K562 (cell line): ENCODE data around the gene RBM22. TPM values are rescaled to one million over a fixed set of nuclear protein-coding genes. Genes with fewer than 3 reads are reported as not detected.

Experiments used
- ATAC-seq: fragments of 200-7000 bp; cut with Tn5 transposase; 3 replicates; pipeline ENCODE4 v1.9.1; 2020; ENCODE audit warnings: moderate library complexity
- BruUV-seq: library from RNA; stranded (reverse); fragments of 400-500 nt; replicated peaks from 2 replicates; lab custom pipeline; 2021; lab: Mats Ljungman, UMichigan
- CTCF ChIA-PET: fragments of 300-600 bp; formaldehyde crosslinking; extraction: SDS; loops from one replicate; lab custom pipeline; 2021; ENCODE audit warnings: low intra/inter-chr PET ratio; lab: Yijun Ruan, JAX
- POLR2A ChIA-PET: fragments of 300-600, 350-650 bp; sonication (Branson Sonifier 250); formaldehyde crosslinking; extraction: SDS; loops from one replicate; lab custom pipeline; 2021; ENCODE audit warnings: antibody characterized with exemption, inconsistent platforms; lab: Yijun Ruan, JAX
- DNase-seq, 4 experiments: peaks; one replicate each; pipeline versions ENCODE4 v3.0.0 to v3.0.0-alpha.2; 2011 to 2018; ENCODE audit warnings: low spot score in 3 of 4, mixed read lengths in 3 of 4; ENCODE audit errors: extremely low read depth in 1 of 4
- FAIRE-seq: peaks from 2 replicates; lab custom pipeline; 2011; peaks lifted over from hg19 to GRCh38; lab: Jason Lieb, UNC
- H2AFZ ChIP-seq: 2 replicates; pipeline ENCODE4 v1.6.0; 2011; ENCODE audit warnings: low read depth, low read length, control low read depth, inconsistent platforms
- H3K27ac ChIP-seq: fragments of 200-600 bp; 3 replicates; pipeline ENCODE4 v1.8.0; 2011; ENCODE audit warnings: low read depth, mild to moderate bottlenecking, control low read depth, inconsistent platforms, low read length, moderate library complexity, mixed read lengths; ENCODE audit errors: extremely low read depth
- H3K27me3 ChIP-seq, 2 experiments: fragments of 300-600 bp in 1 of 2; 2 replicates in 1 of 2; 3 replicates in 1 of 2; pipeline versions ENCODE4 v1.6.0 to v1.8.0; 2011; ENCODE audit warnings: inconsistent platforms in 2 of 2, low read length in 2 of 2, mild to moderate bottlenecking in 1 of 2, mixed read lengths in 1 of 2, moderate library complexity in 1 of 2; ENCODE audit not compliant: control insufficient read depth in 2 of 2, insufficient read depth in 2 of 2
- H3K36me3 ChIP-seq: fragments of 300-600 bp; 3 replicates; pipeline ENCODE4 v1.8.0; 2011; ENCODE audit warnings: mild to moderate bottlenecking, low read length, inconsistent platforms; ENCODE audit not compliant: control insufficient read depth, insufficient read depth
- H3K4me1 ChIP-seq, 2 experiments: fragments of 200-600 bp in 1 of 2; replicated peaks in 1 of 2; 2 replicates in 1 of 2; 3 replicates in 1 of 2; pipeline versions ENCODE4 v1.5.1 to v1.8.0; 2011; ENCODE audit warnings: inconsistent platforms in 2 of 2, low read length in 2 of 2, mild to moderate bottlenecking in 1 of 2, mixed read lengths in 1 of 2, moderate library complexity in 1 of 2; ENCODE audit not compliant: control insufficient read depth in 2 of 2, insufficient read depth in 2 of 2
- H3K4me2 ChIP-seq: 2 replicates; pipeline ENCODE4 v1.6.1; 2011; ENCODE audit warnings: low read length, control low read depth, inconsistent platforms, mixed read lengths; ENCODE audit not compliant: insufficient read depth
- H3K4me3 ChIP-seq: fragments of 200-600 bp; sonication (generic), shearing (Covaris generic); 2 replicates; pipeline ENCODE4 v1.5.1; 2016; ENCODE audit warnings: control low read depth, inconsistent platforms
- H3K79me2 ChIP-seq: fragments of 200-600 bp; 3 replicates; pipeline ENCODE4 v1.8.0; 2011; ENCODE audit warnings: low read length, inconsistent platforms; ENCODE audit not compliant: control insufficient read depth, insufficient read depth
- H3K9ac ChIP-seq, 2 experiments: 2 replicates each; pipeline versions ENCODE4 v1.6.0 to v1.6.1; 2011; ENCODE audit warnings: low read depth in 2 of 2, low read length in 2 of 2, control low read depth in 1 of 2, inconsistent platforms in 1 of 2, mild to moderate bottlenecking in 1 of 2, mixed read lengths in 1 of 2; ENCODE audit not compliant: insufficient read depth in 1 of 2
- H3K9me1 ChIP-seq: one replicate; pipeline ENCODE4 v1.6.0; 2011; ENCODE audit warnings: inconsistent platforms, mild to moderate bottlenecking, low read length, moderate library complexity; ENCODE audit not compliant: control insufficient read depth, insufficient read depth
- H3K9me3 ChIP-seq: replicated peaks from 2 replicates; pipeline ENCODE4 v1.5.1; 2011; ENCODE audit warnings: low read depth, low read length, inconsistent platforms; ENCODE audit not compliant: control insufficient read depth, insufficient read depth
- H4K20me1 ChIP-seq: replicated peaks from 2 replicates; pipeline ENCODE4 v1.6.1; 2011; ENCODE audit warnings: low read length, inconsistent platforms, mixed read lengths; ENCODE audit not compliant: control insufficient read depth, insufficient read depth
- ARHGAP35 ChIP-seq: fragments of 450-650 bp; IDR thresholded peaks from 2 replicates; pipeline ENCODE4 v1.6.1; 2018; ENCODE audit not compliant: partially characterized antibody
- KDM4B ChIP-seq, 2 experiments: fragments of 450-650 bp in 1 of 2; sonication (generic) in 1 of 2; IDR thresholded peaks; 2 replicates each; pipeline ENCODE4 v1.6.1; 2016 to 2017; ENCODE audit warnings: borderline replicate concordance in 2 of 2, antibody characterized with exemption in 1 of 2, low read depth in 1 of 2, mild to moderate bottlenecking in 1 of 2
- MCM7 ChIP-seq, 2 experiments: fragments of 450-650 bp; IDR thresholded peaks; 2 replicates each; pipeline ENCODE4 v1.6.1; 2016 to 2018
- POLR2H ChIP-seq: IDR thresholded peaks from 2 replicates; pipeline ENCODE4 v1.6.1; 2016; ENCODE audit warnings: missing genetic modification characterization, low read depth, mild to moderate bottlenecking, control low read depth, missing compliant biosample characterization, moderate library complexity
- PTRF ChIP-seq: fragments of 450-650 bp; IDR thresholded peaks from 2 replicates; pipeline ENCODE4 v1.6.1; 2016; ENCODE audit warnings: mild to moderate bottlenecking, missing genetic modification characterization, missing compliant biosample characterization
- SNRNP70 ChIP-seq: fragments of 200-400 bp; formaldehyde crosslinking; optimal IDR thresholded peaks from 2 replicates; pipeline ENCODE3; 2017; ENCODE audit warnings: low read depth, low read length
- SUPT5H ChIP-seq: fragments of 450-650 bp; IDR thresholded peaks from 2 replicates; pipeline ENCODE4 v1.6.1; 2016
- ZNF444 ChIP-seq: fragments of 250-450 bp; sonication (Bioruptor Pico); IDR thresholded peaks from 2 replicates; pipeline ENCODE4 v1.4.0; 2020; ENCODE audit warnings: mild to moderate bottlenecking, moderate library complexity
- WGBS: fragments of 100-300 bp; shearing (Covaris generic); methylation state at CpG from one replicate; pipeline ENCODE4 v1.1.6; 2016; ENCODE audit warnings: low coverage, mixed read lengths; ENCODE audit not compliant: insufficient coverage; ENCODE audit errors: missing lambda C conversion rate; 5-methylcytosine and 5-hydroxymethylcytosine counted together
- in situ Hi-C: fragments of 300-500 bp; cut with MboI; formaldehyde crosslinking; loops from 4 replicates; pipeline ENCODE4 v1.15.0; 2018; ENCODE audit warnings: inconsistent platforms, mixed read lengths
- intact Hi-C: fragments of 100-400 bp; cut with micrococcal nuclease; formaldehyde crosslinking; loops from 2 replicates; pipeline ENCODE4 v1.14.2; 2022
- polyA plus RNA-seq, 8 experiments: library from polyadenylated mRNA; depleted of rRNA in 4 of 8; stranded (reverse) in 5 of 8; unstranded in 3 of 8; fragments of >200 nt; fragmentation: Nextera tagmentation in 2 of 8; fragmentation: Illumina TruSeq in 1 of 8; extraction: Ambion mirVana in 2 of 8; extraction: Trizol in 1 of 8; gene quantifications; 2 replicates each; pipeline versions ENCODE4 v1.2.1 to v1.2.3, GENCODE V29; 2011 to 2014; ENCODE audit warnings: inconsistent platforms in 1 of 8, missing spikeins in 1 of 8
- total RNA-seq, 7 experiments: library from RNA; depleted of rRNA in 6 of 7; stranded (reverse); fragments of >200 nt in 6 of 7; fragmentation: Illumina TruSeq in 2 of 7; extraction: Trizol in 2 of 7; gene quantifications; 2 replicates each; pipeline versions ENCODE4 v1.2.1 to v1.2.3, GENCODE V29; 2011 to 2021; ENCODE audit warnings: low replicate concordance in 1 of 7
- TF ChIP-seq, protein P1 (sequence below), 2 experiments: fragments of 450-650 bp; IDR thresholded peaks; 2 replicates each; pipeline ENCODE4 v1.6.1; 2016; ENCODE audit warnings: mild to moderate bottlenecking in 2 of 2, borderline replicate concordance in 1 of 2, low read depth in 1 of 2, moderate library complexity in 1 of 2
- TF ChIP-seq, protein P2 (sequence below): fragments of 250-450 bp; sonication (Bioruptor Pico); IDR thresholded peaks from 2 replicates; pipeline ENCODE4 v1.8.0; 2021; ENCODE audit warnings: moderate library complexity, mild to moderate bottlenecking, inconsistent platforms
- TF ChIP-seq, protein P3 (sequence below): fragments of 250-450 bp; sonication (Bioruptor Pico); IDR thresholded peaks from 2 replicates; pipeline ENCODE4 v1.8.0; 2022; ENCODE audit warnings: inconsistent platforms, mild to moderate bottlenecking, moderate library complexity, borderline replicate concordance

Gene RBM22
- total and polyA plus RNA-seq, 9 of the 15 experiments (the other 6 are each of a cell fraction or from before 2014, with no cell fraction given) = 31.3 to 82.2 (median 44.8) TPM

DNA sequence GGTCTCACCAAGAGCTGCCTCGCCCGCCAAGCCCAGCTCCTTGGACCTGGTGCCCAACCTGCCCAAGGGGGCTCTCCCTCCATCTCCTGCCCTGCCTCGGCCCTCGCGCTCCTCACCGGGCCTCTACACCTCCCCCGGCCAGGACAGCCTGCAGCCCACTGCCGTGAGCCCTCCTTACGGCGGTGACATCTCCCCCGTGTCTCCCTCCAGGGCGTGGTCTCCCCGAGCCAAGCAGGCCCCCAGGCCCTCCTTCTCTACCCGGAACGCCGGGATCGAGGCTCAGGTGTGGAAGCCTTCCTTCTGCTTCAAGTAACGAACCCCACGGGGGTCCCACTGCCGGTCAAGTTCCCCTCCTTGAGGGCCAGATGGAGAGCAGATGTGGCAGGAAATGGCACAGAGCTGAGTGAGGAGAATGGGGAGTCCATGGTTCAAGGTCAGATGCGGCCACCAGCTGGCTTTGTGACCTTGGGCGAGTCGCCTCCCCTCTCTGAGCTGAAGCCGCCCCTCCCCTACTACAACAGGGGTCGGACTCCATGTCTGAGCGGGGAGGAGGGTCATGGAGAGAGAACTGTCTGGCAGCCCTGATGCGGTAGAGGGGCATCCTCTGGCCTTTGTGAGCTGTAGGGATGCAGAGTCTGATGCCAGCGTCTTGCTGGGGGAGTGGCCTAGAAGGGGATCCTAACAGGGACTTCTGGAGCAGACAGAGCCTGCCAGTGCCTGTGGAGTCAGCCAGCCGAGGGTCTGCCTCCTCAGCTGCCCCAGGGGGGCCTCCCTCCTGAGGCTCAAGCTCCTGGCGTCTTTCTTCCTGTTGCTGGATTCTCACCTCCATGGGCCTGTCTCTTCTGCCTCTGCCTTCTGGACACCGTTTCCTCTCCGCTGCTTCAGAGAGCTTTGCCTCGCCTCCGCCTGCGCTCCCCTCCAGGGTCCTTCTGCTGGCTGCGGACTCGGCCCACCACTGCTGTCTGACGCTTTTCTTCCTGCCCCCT, 50.5 kb downstream of the RBM22 start:
- intact Hi-C loops = no loop called here
- Histone ChIP-seq H3K9me1 (no peaks in the 10 kb centered on the region), H3K27ac (no peak overlapping the region), H3K9ac (peak overlapping the region in 1 of 2 experiments; percentile 45; a peak in 1 of 4 replicates), H2AFZ (no peak overlapping the region), H3K79me2 (no peaks in the 10 kb centered on the region), H3K4me3 (no peak overlapping the region), H3K9me3 (no peaks in the 10 kb centered on the region), H3K4me1 (peaks cover 0 to 23% of the 10 kb centered on the region in 2 experiments; a peak in 2 of 5 replicates), H3K27me3 (peaks cover 28 to 64% of the 10 kb centered on the region in 2 experiments), H3K4me2 (no peak overlapping the region), H3K36me3 (no peaks in the 10 kb centered on the region), H4K20me1 (peaks cover 6% of the 10 kb centered on the region; the same call in 1 of the 2 replicates)
- ChIA-PET CTCF (no interaction called here), POLR2A (interaction anchor here (0.6 kb wide), 2 partner anchors 115 to 258 kb away, joined by 3 to 4 read pairs; no protein-coding TSS in a partner anchor)
- in situ Hi-C loops = loop anchor here (5.0 to 10.0 kb wide), 2 partner anchors 88 to 196 kb away; no protein-coding TSS in a partner anchor
- 15% methylated on average over 31 of the region's 38 CpGs for WGBS
- DNase-seq (no peak), ATAC-seq (no peak), FAIRE-seq (no peak)
- BruUV-seq = no TSS peak
- TF ChIP-seq SUPT5H = no peak
- TF ChIP-seq, protein P1, sequence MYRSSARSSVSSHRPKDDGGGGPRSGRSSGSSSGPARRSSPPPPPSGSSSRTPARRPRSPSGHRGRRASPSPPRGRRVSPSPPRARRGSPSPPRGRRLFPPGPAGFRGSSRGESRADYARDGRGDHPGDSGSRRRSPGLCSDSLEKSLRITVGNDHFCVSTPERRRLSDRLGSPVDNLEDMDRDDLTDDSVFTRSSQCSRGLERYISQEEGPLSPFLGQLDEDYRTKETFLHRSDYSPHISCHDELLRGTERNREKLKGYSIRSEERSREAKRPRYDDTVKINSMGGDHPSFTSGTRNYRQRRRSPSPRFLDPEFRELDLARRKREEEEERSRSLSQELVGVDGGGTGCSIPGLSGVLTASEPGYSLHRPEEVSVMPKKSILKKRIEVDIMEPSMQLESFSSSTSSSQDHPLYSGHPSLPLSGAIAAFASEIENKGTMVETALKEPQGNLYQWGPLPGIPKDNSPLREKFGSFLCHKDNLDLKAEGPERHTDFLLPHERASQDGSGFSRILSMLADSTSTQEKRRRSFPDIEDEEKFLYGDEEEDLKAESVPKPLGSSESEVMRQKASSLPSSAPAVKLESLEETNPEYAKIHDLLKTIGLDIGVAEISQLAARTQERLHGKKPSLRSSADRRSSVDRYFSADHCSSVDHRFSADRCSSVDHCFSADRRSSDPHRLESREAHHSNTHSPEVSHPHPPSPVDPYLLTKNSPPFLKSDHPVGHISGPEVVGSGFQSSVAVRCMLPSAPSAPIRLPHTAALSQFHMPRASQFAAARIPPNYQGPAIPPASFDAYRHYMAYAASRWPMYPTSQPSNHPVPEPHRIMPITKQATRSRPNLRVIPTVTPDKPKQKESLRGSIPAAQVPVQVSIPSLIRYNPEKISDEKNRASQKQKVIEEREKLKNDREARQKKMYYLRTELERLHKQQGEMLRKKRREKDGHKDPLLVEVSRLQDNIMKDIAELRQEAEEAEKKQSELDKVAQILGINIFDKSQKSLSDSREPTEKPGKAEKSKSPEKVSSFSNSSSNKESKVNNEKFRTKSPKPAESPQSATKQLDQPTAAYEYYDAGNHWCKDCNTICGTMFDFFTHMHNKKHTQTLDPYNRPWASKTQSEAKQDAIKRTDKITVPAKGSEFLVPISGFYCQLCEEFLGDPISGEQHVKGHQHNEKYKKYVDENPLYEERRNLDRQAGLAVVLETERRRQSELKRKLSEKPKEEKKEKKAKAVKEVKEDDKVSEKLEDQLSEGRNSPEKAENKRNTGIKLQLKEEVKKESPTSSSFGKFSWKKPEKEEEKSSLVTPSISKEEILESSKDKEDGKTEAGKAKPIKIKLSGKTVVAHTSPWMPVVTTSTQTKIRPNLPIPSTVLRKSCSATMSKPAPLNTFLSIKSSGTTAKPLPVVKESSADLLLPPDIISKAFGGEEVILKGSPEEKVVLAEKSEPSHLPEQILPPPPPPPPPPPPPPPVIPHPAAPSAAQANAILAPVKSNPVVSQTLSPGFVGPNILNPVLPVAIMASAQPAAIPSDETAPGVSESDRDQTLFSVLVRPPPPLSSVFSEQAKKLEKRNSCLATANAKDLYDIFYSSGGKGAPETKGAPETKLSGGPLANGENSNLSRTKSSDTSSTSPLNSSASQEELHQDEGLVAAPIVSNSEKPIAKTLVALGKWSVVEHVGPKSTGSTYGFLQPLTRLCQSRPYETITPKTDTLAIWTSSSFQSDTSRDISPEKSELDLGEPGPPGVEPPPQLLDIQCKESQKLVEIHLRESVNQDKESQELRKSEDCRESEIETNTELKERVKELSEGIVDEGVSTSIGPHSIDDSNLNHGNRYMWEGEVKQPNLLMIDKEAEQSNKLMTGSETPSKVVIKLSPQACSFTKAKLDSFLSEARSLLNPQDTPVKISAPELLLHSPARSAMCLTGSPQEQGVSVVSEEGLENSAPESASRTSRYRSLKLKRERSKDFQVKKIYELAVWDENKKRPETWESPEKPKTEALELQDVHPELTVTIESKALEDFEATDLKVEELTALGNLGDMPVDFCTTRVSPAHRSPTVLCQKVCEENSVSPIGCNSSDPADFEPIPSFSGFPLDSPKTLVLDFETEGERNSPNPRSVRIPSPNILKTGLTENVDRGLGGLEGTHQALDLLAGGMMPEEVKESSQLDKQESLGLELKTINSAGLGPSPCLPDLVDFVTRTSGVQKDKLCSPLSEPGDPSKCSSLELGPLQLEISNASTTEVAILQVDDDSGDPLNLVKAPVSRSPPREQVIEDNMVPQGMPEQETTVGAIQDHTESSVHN (IDR thresholded peaks at IDR 0.05; ENCODE audit: borderline replicate concordance in 1 of 2, low read depth in 1 of 2) = no peak
- TF ChIP-seq POLR2H (tag) = no peak
- TF ChIP-seq, protein P2, sequence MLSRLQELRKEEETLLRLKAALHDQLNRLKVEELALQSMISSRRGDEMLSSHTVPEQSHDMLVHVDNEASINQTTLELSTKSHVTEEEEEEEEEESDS (CRISPR knock-in tag) = no peak
- TF ChIP-seq PTRF = no peak
- no peak for TF ChIP-seq SNRNP70
- no peak for TF ChIP-seq ARHGAP35
- TF ChIP-seq, protein P3, sequence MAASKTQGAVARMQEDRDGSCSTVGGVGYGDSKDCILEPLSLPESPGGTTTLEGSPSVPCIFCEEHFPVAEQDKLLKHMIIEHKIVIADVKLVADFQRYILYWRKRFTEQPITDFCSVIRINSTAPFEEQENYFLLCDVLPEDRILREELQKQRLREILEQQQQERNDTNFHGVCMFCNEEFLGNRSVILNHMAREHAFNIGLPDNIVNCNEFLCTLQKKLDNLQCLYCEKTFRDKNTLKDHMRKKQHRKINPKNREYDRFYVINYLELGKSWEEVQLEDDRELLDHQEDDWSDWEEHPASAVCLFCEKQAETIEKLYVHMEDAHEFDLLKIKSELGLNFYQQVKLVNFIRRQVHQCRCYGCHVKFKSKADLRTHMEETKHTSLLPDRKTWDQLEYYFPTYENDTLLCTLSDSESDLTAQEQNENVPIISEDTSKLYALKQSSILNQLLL = no peak
- no peak for TF ChIP-seq ZNF444 (CRISPR knock-in tag)
- no peak for TF ChIP-seq KDM4B (IDR thresholded peaks at IDR 0.05; ENCODE audit: borderline replicate concordance in 2 of 2, low read depth in 1 of 2)
- TF ChIP-seq MCM7 (IDR thresholded peaks at IDR 0.05) = no peak
